Ascending aorta (tissue), 2 donors: ENCODE data around the gene WDR38. TPM values are rescaled to one million over a fixed set of nuclear protein-coding genes. Genes with fewer than 3 reads are reported as not detected.

Experiments
- DNase-seq, 2 donors: peaks; one replicate each; pipeline ENCODE4 v3.0.0-alpha.2; 2019; ENCODE audit warnings: low spot score in 2 of 2
- H3K27ac ChIP-seq, 2 donors: fragments of 200-600 bp; sonication (generic); one replicate each; pipeline ENCODE4 v1.5.1; 2016 to 2017; ENCODE audit warnings: mild to moderate bottlenecking in 1 of 2
- H3K27me3 ChIP-seq: fragments of 200-600 bp; sonication (generic); one replicate; pipeline ENCODE4 v1.5.1; 2017
- H3K36me3 ChIP-seq, 2 donors: fragments of 200-600 bp; sonication (generic); one replicate each; pipeline ENCODE4 v1.5.1; 2016
- H3K4me1 ChIP-seq, 2 donors: fragments of 200-600 bp; sonication (generic); one replicate each; pipeline ENCODE4 v1.5.1; 2016 to 2017; ENCODE audit warnings: mild to moderate bottlenecking in 1 of 2
- H3K4me3 ChIP-seq, 2 donors: fragments of 200-600 bp; sonication (generic); one replicate each; pipeline ENCODE4 v1.5.1; 2016 to 2017; ENCODE audit warnings: mild to moderate bottlenecking in 1 of 2
- H3K9me3 ChIP-seq, 2 donors: fragments of 200-600 bp; sonication (generic); one replicate each; pipeline ENCODE4 v1.5.1; 2016
- CTCF ChIP-seq, 3 experiments: fragments of 200-600 bp in 2 of 3; fragments of 450-650 bp in 1 of 3; sonication (generic) in 2 of 3; IDR thresholded peaks; one replicate each; pipeline ENCODE4 v1.5.1; 2016 to 2019; ENCODE audit warnings: antibody characterized with exemption in 3 of 3, mild to moderate bottlenecking in 1 of 3, moderate library complexity in 1 of 3
- intact Hi-C: fragments of 100-400 bp; cut with DNase I; formaldehyde crosslinking; loops from one replicate; pipeline ENCODE4 v1.15.1; 2023
- total RNA-seq: library from RNA; depleted of rRNA; stranded (reverse); fragments of >200 nt; gene quantifications from one replicate; pipeline ENCODE4 v1.1.0, GENCODE V29; 2016

The WDR38 gene
- total RNA-seq, 1 donor from 2014 or later, result not detected

GRCh38 chr9:124868511-124869465 is 15.5 kb downstream of the WDR38 start:
- peaks cover 8 to 31% of the 10 kb centered on the region in 2 donors for H3K4me1 ChIP-seq
- no peaks in the 10 kb centered on the region for H3K27me3 ChIP-seq
- TF ChIP-seq CTCF (IDR thresholded peaks at IDR 0.05), result no peak
- H3K27ac ChIP-seq, result peak overlapping the region; percentile 89 to 96
- H3K9me3 ChIP-seq, result no peaks in the 10 kb centered on the region
- peak overlapping the region; percentile 63 to 84 for H3K4me3 ChIP-seq
- DNase-seq, result peak; percentile 30 to 92
- intact Hi-C loops, result loop anchor here (1.0 to 10.0 kb wide), 4 partner anchors 7 to 879 kb away; partner anchors contain the start of genes GOLGA1, PBX3, RPL35 and SCAI
- peaks cover 4% of the 10 kb centered on the region in 2 donors for H3K36me3 ChIP-seq

- H3K27ac ChIP-seq, result peak overlapping the region; percentile 89 to 96
- intact Hi-C loops, result loop anchor here (1.0 to 10.0 kb wide), 4 partner anchors 8 to 878 kb away; partner anchors contain the start of genes GOLGA1, PBX3, RPL35 and SCAI
- no peak for TF ChIP-seq CTCF (IDR thresholded peaks at IDR 0.05)
- no peaks in the 10 kb centered on the region for H3K9me3 ChIP-seq
- DNase-seq, result no peak
- H3K27me3 ChIP-seq, result no peaks in the 10 kb centered on the region
- H3K4me1 ChIP-seq, result peaks cover 8 to 31% of the 10 kb centered on the region in 2 donors
- H3K4me3 ChIP-seq, result peak overlapping the region; percentile 63 to 84
- H3K36me3 ChIP-seq, result peaks cover 9 to 11% of the 10 kb centered on the region in 2 donors
Observed at GRCh38 chr9:124869466-124869985, 16.3 kb downstream of the WDR38 start.

GRCh38 chr9:124869986-124870560 is 16.8 kb downstream of the WDR38 start:
- Histone ChIP-seq H3K4me3 (peak overlapping the region; percentile 63 to 84), H3K27ac (peak overlapping the region; percentile 89 to 96), H3K9me3 (no peaks in the 10 kb centered on the region), H3K4me1 (peaks cover 8 to 31% of the 10 kb centered on the region in 2 donors), H3K27me3 (no peaks in the 10 kb centered on the region), H3K36me3 (peaks cover 12 to 17% of the 10 kb centered on the region in 2 donors)
- TF ChIP-seq CTCF (IDR thresholded peaks at IDR 0.05), result no peak
- intact Hi-C loops, result loop anchor here (1.0 to 10.0 kb wide), 4 partner anchors 9 to 877 kb away; partner anchors contain the start of genes GOLGA1, PBX3, RPL35 and SCAI
- DNase-seq, result no peak

GRCh38 chr9:124870723-124871122 is 17.5 kb downstream of the WDR38 start:
- no peaks in the 10 kb centered on the region for H3K27me3 ChIP-seq
- H3K27ac ChIP-seq, result peak overlapping the region; percentile 89 to 96
- H3K4me1 ChIP-seq, result peaks cover 8 to 31% of the 10 kb centered on the region in 2 donors
- intact Hi-C loops, result no loop called here
- no peak for DNase-seq
- TF ChIP-seq CTCF (IDR thresholded peaks at IDR 0.05), result no peak
- H3K4me3 ChIP-seq, result peak overlapping the region; percentile 63 to 84
- H3K36me3 ChIP-seq, result peaks cover 19 to 23% of the 10 kb centered on the region in 2 donors
- no peaks in the 10 kb centered on the region for H3K9me3 ChIP-seq

- DNase-seq, result no peak
- H3K9me3 ChIP-seq, result no peaks in the 10 kb centered on the region
- intact Hi-C loops, result no loop called here
- no peak overlapping the region for H3K4me3 ChIP-seq
- H3K36me3 ChIP-seq, result peaks cover 23 to 28% of the 10 kb centered on the region in 2 donors
- H3K4me1 ChIP-seq, result peaks cover 8 to 31% of the 10 kb centered on the region in 2 donors
- TF ChIP-seq CTCF (IDR thresholded peaks at IDR 0.05), result no peak
- H3K27ac ChIP-seq, result peak overlapping the region in 1 of 2 donors; percentile 89
- no peaks in the 10 kb centered on the region for H3K27me3 ChIP-seq
Observed at GRCh38 chr9:124871156-124871561, 17.9 kb downstream of the WDR38 start.
